Stimulated activated CD4-positive, alpha-beta T cell treated with anti-CD3 and anti-CD28 coated beads, Interleukin-1b, Interleukin-23, amount 100 ng/mL, for 24 hours (primary cell): Measurements from ENCODE around the gene GJA4.

ENCODE experiments used
- DNase-seq, 4 experiments: peaks; one replicate each; pipeline ENCODE4 v3.0.0-alpha.2; 2020; ENCODE audit warnings: low read depth in 4 of 4, low spot score in 1 of 4

The GJA4 gene

GRCh38 chr1:34792868-34793727 lies at the start of gene GJA4:
Gene GJA4 (plus strand): TSS chr1:34792999. CDS start chr1:34794214, 1,215 bp downstream.
- DNase-seq = no peak

GRCh38 chr1:34743775-34744174 lies 49.0 kb upstream of the GJA4 start:
- no peak for DNase-seq

- DNase-seq = no peak
These were observed 47.9 kb upstream of the GJA4 start for GRCh38 chr1:34744851-34745250.

GRCh38 chr1:34745666-34746065 lies 47.1 kb upstream of the GJA4 start:
- no peak for DNase-seq

- no peak for DNase-seq
These were observed 46.7 kb upstream of the GJA4 start for GRCh38 chr1:34746101-34746500.

GRCh38 chr1:34746785-34747637 lies 45.8 kb upstream of the GJA4 start:
- DNase-seq = no peak

GRCh38 chr1:34747638-34747941 lies 45.2 kb upstream of the GJA4 start:
- DNase-seq = no peak

GRCh38 chr1:34749992-34750391 lies 42.8 kb upstream of the GJA4 start:
- DNase-seq = no peak

- no peak for DNase-seq
These were observed 42.2 kb upstream of the GJA4 start for GRCh38 chr1:34750610-34751009.

- DNase-seq = no peak
These were observed 39.6 kb upstream of the GJA4 start for GRCh38 chr1:34753163-34753562.

- no peak for DNase-seq
These were observed 37.7 kb upstream of the GJA4 start, which contains the start of gene GJB5 for GRCh38 chr1:34754964-34755637. Gene GJB5 (plus strand): TSS chr1:34755047. CDS start chr1:34757331, 2,284 bp downstream.

- DNase-seq = no peak
These were observed 36.8 kb upstream of the GJA4 start for GRCh38 chr1:34755961-34756360.

- DNase-seq = no peak
These were observed 35.4 kb upstream of the GJA4 start for GRCh38 chr1:34757386-34757785.

- no peak for DNase-seq
These were observed 34.0 kb upstream of the GJA4 start for GRCh38 chr1:34758751-34759150.

- DNase-seq = no peak
These were observed 33.1 kb upstream of the GJA4 start, which contains the start of gene GJB4 for GRCh38 chr1:34759503-34760357. Gene GJB4 (plus strand): TSS chr1:34759740. CDS start chr1:34761255, 1,515 bp downstream.

- DNase-seq = no peak
These were observed 31.5 kb upstream of the GJA4 start for GRCh38 chr1:34761176-34761761.

GRCh38 chr1:34761776-34762307 lies 31.0 kb upstream of the GJA4 start:
- no peak for DNase-seq

- no peak for DNase-seq
These were observed 30.2 kb upstream of the GJA4 start for GRCh38 chr1:34762474-34763141.

GRCh38 chr1:34763142-34763781 lies 29.5 kb upstream of the GJA4 start:
- DNase-seq = no peak
